Mesenteric fat pad (tissue), 1 donor: ENCODE measurements around the gene ZNF214. TPM values are rescaled to one million over a fixed set of nuclear protein-coding genes. Genes with fewer than 3 reads are reported as not detected.
"Not testable (repeated sequence)": the region's sequence is repeated elsewhere in the genome, so short reads cannot be mapped to it uniquely, and the experiment has no call there.

Source experiments
- DNase-seq: peaks from one replicate; pipeline ENCODE4 v3.0.0-alpha.2; 2020; ENCODE audit warnings: low spot score
- total RNA-seq: library from RNA; stranded (reverse); fragmentation: NEBNext Ultra II Directional; extraction: Animal tissue kit (Norgen Biotek cat#: 25700); gene quantifications from one replicate; pipeline ENCODE4 v1.2.1, GENCODE V29; 2021
- donor health status: DM: yes; HTN: yes; CAD: no.

ZNF214 gene
- total RNA-seq, 1 donor from 2014 or later, result 0.96 TPM

- no peak for DNase-seq
Measured at GRCh38 chr11:6991227-6991626, 28.9 kb downstream of the ZNF214 start.

GRCh38 chr11:6988506-6988905, 31.6 kb downstream of the ZNF214 start:
- no peak for DNase-seq

GRCh38 chr11:6986487-6986886, 33.7 kb downstream of the ZNF214 start:
- DNase-seq, result no peak

GRCh38 chr11:6979365-6979764, 40.8 kb downstream of the ZNF214 start:
- no peak for DNase-seq

GRCh38 chr11:6969854-6970253, 50.3 kb downstream of the ZNF214 start:
- not testable (repeated sequence) for DNase-seq

- DNase-seq, result no peak
Measured at GRCh38 chr11:6968816-6969215, 51.3 kb downstream of the ZNF214 start.

GRCh38 chr11:6962673-6963072, 57.5 kb downstream of the ZNF214 start:
- no peak for DNase-seq

GRCh38 chr11:6962141-6962540, 58.0 kb downstream of the ZNF214 start:
- DNase-seq, result no peak

- DNase-seq, result not testable (repeated sequence)
Measured at GRCh38 chr11:6954248-6954647, 65.9 kb downstream of the ZNF214 start.

Other genes starting within 250 kb of the ZNF214 start
- 0.06 TPM for gene OR2AG2, start 248.4 kb downstream of the ZNF214 start, total RNA-seq
- gene OR2AG1, start 237.3 kb downstream of the ZNF214 start, total RNA-seq, result not detected
- 0.35 TPM for gene OR6A2, start 220.7 kb downstream of the ZNF214 start, total RNA-seq
- not detected for gene OR10A5, start 174.7 kb downstream of the ZNF214 start, total RNA-seq
- not detected for gene OR10A2, start 157.3 kb downstream of the ZNF214 start, total RNA-seq
- gene OR10A4, start 143.7 kb downstream of the ZNF214 start, total RNA-seq, result not detected
- gene OR2D2, start 127.8 kb downstream of the ZNF214 start, total RNA-seq, result not detected
- gene OR2D3, start 99.3 kb downstream of the ZNF214 start, total RNA-seq, result not detected
- gene ZNF215, start 93.9 kb downstream of the ZNF214 start, total RNA-seq, result 2.5 TPM
- gene NLRP14, start 133 bp upstream of the ZNF214 start, total RNA-seq, result not detected
- not detected for gene RBMXL2, start 68.7 kb upstream of the ZNF214 start, total RNA-seq
- not detected for gene SYT9, start 231.6 kb upstream of the ZNF214 start, total RNA-seq